Activated CD8-positive, alpha-beta memory T cell treated with anti-CD3 and anti-CD28 coated beads, Interleukin-2, amount 50 U/mL, for 1 hour (primary cell): ENCODE data around the gene SUN1.
A peak's percentile ranks its signal among the peaks of the same experiment; 100 is the strongest.
"Not testable (repeated sequence)": the region's sequence is repeated elsewhere in the genome, so short reads cannot be mapped to it uniquely, and the experiment has no call there.

Experiments used
- DNase-seq: peaks from one replicate; pipeline ENCODE4 v3.0.0-alpha.2; 2020; ENCODE audit errors: extremely low read depth

Gene SUN1

GRCh38 chr7:920351-921070 lies 88.2 kb downstream of the SUN1 start:
- DNase-seq: no peak

- DNase-seq: no peak
These were observed 88.8 kb downstream of the SUN1 start for GRCh38 chr7:921071-921461.

- DNase-seq: no peak
These were observed 89.5 kb downstream of the SUN1 start for GRCh38 chr7:921581-922333.

- DNase-seq: no peak
These were observed 90.2 kb downstream of the SUN1 start for GRCh38 chr7:922334-923107.

GRCh38 chr7:923108-924041 lies 91.1 kb downstream of the SUN1 start:
- peak; percentile 89 for DNase-seq

GRCh38 chr7:924042-924441 lies 91.8 kb downstream of the SUN1 start:
- DNase-seq: not testable (repeated sequence)
